HG02870 (cell line): ENCODE results near the gene HNRNPA3.
"Not testable (repeated sequence)": the region's sequence is repeated elsewhere in the genome, so short reads cannot be mapped to it uniquely, and the experiment has no call there.

ENCODE experiments used
- ATAC-seq: cut with Tn5 transposase; IDR thresholded peaks from one replicate; pipeline ENCODE4 v1.9.1; 2021; ENCODE audit warnings: mild to moderate bottlenecking, moderate library complexity; ENCODE audit not compliant: unreplicated experiment

Gene HNRNPA3

DNA sequence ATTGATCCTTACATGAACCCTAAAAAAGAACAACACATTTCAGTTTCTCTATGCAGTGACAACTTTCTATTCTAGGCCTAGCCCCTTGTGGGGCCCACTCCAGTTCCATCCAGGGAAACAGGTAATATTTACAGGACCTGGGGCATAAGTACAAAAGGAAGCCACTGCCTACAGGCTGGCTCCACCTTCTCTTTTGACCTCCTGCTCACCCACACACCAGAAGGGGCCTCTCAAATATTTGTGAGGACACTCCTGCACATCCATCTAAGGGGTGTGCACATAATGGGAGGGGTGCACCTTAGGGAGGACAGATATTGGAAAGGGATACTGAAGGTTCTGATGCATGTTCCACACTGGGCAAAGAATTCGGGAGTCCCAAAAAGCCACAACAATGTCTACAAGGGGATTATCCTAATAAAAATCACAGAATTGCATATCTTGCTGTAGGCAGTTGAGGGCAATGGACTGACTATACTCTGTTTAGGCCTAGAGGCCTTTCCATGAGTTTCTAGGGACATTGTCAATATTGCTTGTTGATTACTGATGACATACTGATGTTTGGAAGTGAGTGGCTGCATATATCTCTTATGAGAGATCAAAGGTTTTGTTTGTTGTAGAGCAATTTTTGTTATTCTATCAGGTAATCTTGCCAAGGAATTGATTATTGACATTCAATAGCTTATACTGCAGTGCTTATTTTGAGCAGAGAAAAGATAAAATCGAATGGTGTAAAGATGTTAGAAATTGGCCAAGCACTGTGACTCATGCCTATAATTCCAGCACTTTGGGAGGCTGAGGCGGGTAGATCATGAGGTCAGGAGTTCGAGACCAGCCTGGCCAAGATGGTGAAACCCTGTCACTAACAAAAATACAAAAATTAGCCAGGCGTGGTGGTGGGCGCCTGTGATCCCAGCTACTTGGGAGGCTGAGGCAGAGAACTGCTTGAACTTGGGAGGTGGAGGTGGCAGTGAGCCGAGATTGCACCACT, 23.8 kb upstream of the HNRNPA3 start:
- ATAC-seq: no peak

DNA sequence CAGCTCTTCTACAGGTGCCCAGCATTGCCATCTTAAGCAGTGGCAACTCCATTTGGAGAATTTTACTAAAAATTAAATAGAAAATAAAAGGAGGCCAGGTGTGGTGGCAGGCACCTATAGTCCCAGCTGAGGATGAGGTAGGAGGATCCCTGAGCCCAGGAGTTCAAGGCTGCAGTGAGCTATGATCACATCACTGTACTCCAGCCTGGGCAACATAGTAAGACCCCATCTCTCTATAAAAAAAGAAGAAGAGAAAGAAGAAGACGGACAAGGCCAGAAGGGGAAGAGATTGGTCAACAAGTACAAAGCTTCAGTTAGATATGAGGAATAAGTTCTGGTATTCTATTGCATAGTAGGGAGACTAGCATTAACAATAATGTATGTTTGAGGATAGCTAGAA, 21.7 kb upstream of the HNRNPA3 start:
- no peak for ATAC-seq

DNA sequence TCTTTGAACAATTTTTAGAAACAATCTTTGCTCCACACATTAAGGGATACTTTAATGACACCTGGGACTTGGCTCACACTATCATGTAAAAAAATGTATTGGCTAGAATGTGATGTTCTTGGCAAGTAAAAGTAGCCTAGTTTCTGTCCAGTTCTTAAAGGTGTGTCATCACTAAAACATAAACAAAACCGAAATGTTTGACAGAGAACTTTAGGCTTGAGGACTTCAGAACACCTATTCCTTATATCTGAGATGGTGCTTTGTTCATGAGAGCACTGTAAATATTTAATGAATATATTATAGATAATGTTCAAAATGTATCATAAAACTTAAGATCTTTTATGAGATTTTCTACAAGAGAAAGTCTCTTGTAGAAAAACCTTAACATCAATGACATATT, 19.8 kb upstream of the HNRNPA3 start:
- no peak for ATAC-seq

DNA sequence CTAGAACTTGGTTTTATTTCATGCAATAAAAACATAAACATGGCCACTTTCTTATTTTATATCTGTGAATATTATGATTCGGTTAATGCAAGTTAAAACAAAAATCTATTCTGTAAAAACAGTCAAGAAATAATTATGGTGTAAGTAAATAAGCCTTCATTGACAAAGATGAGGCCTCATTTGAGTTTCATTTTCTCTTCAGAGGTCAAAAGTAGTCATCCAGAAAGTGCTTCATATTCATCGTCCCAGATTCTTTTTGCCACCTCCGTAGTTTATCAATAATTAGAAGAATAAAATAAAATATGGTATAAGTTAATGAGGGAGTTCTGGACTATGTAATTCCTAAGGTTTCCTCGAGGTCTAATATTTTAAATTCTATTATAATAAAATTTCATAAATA, 19.4 kb upstream of the HNRNPA3 start:
- ATAC-seq: no peak

DNA sequence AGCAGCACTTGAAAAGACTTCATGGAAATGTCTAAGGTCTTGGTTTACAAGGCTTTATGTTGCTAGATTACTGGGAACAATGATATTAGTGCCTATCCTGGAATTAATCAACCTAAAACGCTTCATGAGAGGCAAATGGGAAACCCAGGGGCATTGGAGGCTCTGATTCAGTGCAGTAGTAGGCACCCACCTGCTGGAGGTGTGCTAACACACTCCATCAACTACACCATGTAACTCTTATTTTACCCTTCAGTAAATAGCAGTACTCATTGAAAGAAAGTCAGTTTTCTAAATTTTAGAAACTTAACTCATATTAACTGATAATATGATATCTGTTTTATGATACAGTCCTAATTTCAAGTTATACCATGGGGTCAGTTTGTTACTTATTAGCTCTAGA, 17.4 kb upstream of the HNRNPA3 start:
- no peak for ATAC-seq

DNA sequence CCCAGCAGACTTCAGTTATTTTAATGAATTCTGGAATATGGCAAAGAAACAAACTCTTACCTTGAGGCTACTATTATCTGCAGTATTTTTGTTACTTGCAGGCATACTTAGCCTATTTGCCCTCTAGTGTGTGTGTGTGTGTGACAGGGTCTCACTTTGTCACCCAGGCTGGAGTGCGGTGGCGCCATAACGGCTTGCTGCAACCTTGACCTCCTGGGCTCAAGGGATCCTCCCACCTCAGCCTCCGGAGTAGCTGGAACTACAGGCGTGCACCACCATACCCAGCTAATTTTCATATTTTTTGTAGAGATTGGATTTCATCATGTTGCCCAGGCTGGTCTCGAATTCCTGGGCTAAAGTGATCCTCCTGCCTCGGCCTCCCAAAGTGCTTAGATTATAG, 12.2 kb upstream of the HNRNPA3 start:
- not testable (repeated sequence) for ATAC-seq

DNA sequence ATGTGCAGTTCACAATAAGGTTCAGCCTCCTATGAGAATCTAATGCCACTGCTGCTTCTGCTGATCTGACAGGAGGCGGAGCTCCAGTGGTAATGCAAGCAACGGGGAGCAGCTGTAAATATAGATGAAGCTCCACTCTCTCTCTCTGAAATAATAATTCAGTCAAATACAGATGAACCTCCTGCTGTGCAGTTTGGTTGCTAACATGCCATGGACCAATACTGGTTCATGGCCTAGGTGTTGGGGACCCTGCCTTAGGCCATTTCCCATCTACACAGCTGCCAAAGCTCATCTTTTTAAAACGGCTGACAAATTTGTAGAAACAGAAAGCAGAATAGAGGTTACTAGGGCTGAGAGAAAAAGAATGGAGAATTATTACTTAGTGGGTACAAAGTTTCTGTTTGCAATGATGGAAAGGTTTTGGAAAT, 10.7 kb upstream of the HNRNPA3 start:
- no peak for ATAC-seq

DNA sequence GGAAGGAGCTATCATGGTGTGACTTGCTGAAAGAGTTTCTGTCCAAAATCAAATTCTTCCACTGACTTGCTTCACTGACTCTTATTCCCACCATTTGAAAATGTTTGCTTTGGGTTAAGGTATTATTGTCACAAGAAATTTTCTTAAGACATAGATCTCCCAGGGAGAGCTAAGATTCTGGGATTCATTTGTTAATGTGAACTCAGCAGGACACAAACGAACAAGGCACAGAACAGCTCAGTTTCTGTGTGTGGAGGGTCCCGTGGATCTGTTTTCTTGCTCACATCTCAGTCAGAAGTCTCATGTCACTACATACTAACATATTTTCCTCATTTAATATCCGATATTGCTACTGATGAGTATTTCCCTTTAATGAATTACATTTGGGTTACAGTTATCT, 8.2 kb upstream of the HNRNPA3 start:
- no peak for ATAC-seq

DNA sequence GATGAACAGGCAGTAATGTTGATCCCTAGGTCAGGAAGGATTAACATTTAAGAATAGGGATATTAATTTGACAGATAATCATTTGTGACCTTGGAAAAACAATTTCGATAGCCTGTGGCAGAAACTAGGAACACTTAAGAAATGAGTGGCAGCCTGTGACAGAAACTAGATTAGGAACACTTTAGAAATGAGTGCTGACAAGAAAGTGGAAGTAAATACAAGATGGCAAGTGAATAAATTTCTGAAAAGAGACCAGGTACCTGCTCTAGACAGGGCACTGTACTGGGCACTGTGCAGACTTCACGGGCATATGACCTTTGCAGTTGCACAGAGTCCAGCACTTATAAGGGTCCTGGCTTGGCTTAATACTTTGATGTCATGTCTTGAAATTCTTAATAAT, 5.5 kb upstream of the HNRNPA3 start:
- peak; percentile 73 for ATAC-seq

DNA sequence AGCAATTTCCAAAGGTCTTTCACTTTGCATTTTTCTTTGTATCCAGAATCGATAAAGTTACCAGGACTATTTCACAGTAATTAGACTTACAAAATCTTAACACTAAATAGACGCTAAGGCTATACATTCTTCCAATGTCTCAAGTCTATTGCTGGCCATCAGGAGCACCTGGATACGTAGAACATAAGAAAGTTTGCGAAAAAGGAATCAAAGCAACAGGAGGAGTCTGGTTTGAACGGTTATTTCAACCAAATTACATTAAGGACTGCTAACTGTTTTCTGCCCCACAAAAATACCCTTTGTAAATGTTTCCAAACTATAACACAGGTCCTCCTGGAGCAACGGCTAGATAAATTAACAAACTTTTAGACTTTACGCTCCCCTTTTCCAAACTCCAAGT, 1.4 kb upstream of the HNRNPA3 start:
- no peak for ATAC-seq

DNA sequence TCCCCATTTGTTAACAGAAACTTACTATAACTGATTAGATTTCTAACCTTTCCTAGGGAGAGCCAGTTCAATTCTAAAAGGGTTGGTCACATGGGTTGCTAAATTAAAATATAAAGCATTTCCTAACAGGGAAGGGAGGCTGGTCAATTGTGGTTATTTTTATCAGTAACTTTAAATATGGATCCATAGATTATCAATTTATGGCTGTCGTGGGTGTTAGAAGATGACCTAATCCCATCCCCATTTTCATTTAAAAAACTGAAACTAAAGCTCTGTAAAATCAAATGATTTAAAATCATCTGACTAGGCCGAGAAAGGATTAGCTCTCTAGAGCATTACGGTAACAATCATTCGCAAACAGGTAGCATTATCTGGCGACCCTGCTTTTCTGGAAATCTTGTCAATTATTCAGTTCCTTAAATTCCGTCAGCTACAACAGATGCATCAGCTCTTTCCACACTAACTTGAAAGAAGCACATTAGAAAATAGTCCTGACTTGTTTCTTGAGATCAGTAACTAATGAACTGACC, 953 bp upstream of the HNRNPA3 start:
- ATAC-seq: no peak

DNA sequence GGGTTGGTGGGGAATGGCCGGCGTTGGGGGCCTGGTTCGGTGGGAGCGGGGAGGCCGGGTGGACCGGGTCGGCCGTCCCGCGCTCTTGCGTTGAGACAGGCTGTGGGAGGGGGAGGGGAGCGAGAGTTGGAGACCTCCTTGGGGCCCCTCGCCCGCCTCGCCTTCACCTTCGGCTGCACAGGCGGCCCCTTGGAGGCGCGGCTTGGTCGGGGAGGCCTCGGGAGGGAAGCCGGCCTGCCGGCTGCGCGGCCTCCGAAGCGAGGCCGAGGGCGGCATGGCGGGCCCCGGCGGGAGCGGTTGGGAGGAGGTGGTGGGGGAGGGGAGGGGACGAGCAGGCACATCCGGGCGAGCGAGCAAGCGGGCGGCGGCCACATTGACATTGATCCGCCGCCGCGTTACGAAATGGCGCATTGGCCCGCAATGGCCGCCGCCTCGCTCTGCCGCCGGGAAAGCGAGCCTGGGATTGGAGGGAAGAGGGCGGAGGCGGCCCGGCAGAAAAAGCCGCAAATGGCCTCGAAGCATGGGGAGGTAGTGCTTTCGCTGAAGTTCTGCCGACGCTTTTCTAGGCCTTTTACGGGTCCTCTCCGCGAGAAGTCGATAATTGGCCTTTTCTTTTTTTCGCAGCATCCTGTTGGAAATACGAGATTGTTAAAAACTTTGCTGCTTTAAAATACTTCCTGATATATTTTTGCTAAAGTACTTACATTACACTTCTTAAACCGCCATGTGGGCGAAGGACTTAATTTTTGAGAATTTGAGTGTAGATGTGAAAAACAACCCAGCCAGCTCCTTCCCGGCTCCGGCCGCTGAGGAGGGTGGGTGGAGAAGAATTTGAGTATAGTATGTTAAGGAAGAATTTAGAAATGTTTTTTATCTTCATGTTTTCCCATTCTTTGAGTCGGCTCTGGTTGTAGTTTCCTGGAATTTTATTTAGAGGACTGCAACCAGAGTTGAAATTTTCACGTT, 580 bp downstream of the HNRNPA3 start:
- ATAC-seq: peak; percentile 39

DNA sequence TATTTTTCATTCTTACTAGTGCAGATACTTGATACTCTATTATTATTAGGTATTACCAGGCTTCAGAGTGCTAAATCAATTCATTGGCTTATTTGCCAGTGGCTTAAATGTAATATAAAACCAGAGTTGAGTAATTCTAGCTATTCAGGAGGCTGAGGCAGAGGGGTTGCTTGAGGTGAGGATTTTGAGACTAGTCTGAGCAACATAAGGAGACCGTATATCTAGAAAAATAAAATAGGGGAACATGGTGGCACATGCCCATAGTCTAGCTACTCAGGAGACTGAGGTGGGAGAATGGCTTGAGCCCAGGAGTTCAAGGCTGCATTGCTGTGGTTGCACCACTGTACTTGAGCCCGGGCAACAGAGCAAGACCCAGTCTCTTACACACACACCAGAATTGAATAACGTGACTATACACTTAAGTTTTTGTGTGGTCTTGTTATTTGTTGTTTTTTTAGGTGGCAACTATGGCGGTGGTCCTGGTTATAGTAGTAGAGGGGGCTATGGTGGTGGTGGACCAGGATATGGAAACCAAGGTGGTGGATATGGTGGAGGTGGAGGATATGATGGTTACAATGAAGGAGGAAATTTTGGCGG, 4.8 kb downstream of the HNRNPA3 start:
- no peak for ATAC-seq

DNA sequence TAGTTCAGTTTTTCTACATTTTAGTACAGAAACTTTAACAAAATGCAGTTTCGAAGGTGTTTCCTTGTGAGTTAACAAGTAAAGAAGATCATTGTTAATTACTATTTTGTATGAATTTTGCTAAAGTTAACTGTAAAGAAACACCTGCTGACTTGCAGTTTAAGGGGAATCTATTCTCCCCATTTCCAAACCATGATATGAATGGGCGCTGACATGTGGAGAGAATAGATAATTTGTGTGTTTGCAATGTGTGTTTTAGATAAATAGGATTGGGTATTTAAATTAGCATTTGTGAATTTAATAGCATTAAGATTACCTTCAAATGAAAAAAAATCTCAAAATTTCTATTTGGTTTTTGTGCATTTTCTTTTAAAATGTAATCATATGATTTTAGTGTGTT, 7.2 kb downstream of the HNRNPA3 start:
- ATAC-seq: not testable (repeated sequence)

DNA sequence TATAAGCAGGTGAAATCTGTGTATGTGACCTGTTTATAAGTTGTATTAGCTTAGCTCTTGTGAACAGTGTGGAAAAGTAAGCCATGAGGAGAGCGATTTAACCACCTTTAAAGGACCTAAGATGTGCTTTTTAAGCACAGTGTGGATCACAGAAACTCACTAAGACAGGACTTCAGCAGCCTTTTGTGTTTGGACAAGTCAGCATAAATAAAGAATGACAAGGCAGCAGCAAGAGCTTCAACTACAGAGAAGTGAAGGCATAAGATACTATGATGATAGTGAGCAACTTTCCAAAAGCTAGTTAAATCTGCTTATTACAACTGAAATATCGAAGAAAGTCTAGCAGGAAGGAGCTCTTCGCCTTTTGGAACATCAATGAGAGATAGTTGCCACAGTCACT, 8.9 kb downstream of the HNRNPA3 start:
- ATAC-seq: no peak

DNA sequence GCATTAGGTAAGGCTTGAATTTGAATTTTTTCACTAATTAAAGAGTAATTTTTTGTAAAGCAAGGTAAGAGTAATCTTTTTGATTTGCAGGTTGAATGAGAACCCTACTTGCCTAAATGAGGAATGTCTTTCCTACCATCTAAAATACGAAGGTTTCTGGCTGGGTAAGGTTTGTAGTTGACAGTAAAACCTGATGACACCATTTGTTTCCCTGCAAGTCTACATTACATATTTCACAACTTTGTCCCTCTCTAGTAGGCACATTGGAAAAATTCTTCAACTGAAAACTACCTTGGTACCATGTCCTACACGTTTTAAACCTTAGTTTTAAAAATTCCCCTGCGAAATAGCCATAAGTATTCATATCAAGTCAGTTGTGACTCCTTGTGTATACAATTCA, 9.4 kb downstream of the HNRNPA3 start:
- ATAC-seq: no peak

DNA sequence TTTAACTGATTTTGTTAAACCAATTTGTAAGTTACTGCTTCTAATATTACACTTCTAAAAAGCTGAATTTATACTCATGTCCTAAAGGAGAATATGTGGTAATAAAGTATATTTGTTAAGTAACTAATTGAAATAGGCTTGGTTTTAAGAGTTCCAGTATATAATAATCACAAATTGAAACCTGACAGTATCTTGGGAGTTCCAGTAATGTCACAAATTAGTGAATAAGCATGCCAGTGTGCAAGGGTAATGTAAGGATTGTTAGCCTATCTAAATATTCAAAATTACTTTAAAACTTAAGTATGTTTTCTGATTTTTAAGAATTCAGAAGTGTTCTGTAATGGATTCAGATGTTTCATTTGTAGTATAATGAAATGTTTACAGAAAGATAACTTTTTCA, 10.8 kb downstream of the HNRNPA3 start:
- not testable (repeated sequence) for ATAC-seq

DNA sequence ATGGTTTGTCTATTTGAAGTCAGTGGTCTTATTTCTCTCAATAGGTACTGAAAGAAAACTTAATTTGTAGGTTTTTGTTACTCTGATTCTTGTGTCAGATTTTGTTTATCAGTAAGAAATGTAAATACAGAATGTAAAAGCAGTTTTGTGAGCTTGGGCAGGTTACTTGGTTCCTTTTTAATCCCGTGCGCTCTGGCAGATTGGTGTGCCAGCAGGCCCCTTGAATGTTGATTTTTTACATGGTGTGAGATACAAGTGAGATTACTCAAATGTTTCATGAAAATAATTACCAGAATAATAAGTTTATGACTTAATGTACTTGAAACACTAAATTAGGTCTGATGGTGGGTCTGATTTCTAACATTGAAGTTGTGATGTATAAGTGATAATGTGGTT, 13.4 kb downstream of the HNRNPA3 start:
- ATAC-seq: no peak

DNA sequence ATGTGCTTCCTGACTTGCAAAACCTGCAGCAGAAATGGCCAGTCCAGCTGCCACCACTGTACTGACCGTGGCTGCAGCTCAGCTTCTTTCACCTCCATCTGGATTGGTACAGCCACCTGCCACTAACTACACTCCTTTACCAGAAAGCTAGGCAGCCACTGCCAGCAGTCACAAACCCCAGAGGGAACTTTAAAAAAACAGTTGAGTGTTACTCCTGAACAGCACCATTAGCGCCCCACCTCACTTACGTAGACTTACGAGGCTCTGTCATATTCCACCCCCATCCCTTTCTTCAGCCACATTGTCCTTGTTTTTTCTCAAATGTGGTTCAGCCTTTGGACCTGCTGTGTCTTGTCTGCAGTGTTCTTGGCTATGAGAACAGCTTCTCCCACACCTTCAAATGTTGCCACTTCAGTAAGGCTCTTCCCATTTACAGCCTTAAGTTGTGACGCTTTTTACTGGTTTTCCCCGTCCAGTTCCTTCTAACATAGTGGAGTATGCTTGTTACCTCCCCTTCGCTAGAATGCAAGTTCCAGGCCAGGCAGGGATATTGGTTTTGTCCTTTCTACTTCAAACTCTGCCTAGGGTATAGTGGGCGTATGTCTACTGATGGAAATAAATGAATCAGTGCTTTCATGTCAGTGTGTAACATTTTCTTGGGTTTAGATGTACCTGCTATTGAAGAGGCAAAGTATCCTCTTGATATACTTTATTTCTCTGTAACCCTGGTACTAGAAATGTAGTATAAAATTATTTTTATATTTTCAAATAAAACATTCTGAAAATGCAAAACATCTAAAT, 17.0 kb downstream of the HNRNPA3 start:
- ATAC-seq: no peak

DNA sequence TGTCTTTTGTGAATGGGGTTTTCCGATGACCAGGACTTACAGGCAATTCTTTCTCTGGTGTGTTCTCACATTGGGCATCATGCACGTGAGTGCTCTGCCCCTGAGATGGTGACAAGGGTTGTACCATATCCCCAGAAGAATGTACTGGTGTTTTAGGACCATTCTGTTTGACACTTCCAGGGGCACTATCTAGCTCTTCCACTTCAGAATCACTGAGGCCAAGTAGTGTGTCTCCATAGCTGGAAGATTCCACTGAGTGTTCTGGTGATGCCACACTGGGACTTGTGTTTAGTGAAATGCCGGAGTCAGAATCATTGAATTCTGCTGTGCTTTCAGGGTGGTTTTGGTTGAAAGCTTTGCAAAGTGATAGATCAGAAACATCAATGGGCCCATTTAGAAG, 18.7 kb downstream of the HNRNPA3 start:
- no peak for ATAC-seq
